Measurements from ENCODE around the gene HABP2.

The HABP2 gene

DNA sequence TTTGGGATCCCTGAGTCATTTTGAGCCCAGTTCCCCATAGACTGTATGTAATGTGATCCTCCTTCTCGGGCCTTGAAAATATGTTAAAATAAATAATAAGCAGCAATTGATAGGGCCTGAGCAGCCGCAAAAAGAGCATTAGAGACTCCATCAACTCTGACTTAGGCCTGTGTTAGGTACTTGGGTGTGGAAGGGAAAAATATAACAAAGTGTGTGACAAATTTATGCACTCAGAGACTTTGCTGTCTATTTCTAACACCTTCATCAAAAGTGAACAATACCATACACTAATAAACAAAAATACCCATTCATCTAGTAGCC, 31.4 kb upstream of the HABP2 start:
- DNase-seq, result no peak
- Mint-ChIP-seq H3K4me3 (no peak overlapping the region), H3K27me3 (peaks cover 10% of the 10 kb centered on the region), H3K36me3 (ENCODE audit: low read depth) (no peaks in the 10 kb centered on the region), H3K4me1 (ENCODE audit: low read depth) (no peaks in the 10 kb centered on the region), H3K27ac (no peak overlapping the region), H3K9me3 (no peaks in the 10 kb centered on the region)

DNA sequence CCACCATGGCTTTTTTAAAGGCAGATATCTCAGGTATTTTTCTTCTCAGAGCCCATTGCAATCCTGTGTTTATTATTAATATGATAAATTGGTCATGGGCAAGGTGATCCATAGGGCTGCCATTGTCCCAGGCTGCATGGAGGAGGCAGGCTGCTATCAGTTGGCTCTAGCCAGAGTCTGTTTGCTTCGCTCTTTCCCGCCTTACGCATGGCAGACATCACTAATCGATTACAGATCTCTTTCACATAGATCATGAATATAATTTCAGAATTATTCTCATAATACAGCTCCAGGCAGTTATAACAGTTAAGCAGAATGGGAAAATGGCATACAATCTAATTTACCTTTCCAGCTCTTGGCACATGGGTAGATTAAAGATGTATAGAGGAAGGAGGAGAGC, 30.4 kb upstream of the HABP2 start:
- no peak overlapping the region for H3K27ac Mint-ChIP-seq
- no peak for DNase-seq
- H3K4me3 Mint-ChIP-seq, result no peak overlapping the region
- no peaks in the 10 kb centered on the region for H3K4me1 Mint-ChIP-seq (ENCODE audit: low read depth)
- no peaks in the 10 kb centered on the region for H3K9me3 Mint-ChIP-seq
- H3K36me3 Mint-ChIP-seq (ENCODE audit: low read depth), result no peaks in the 10 kb centered on the region
- peaks cover 10% of the 10 kb centered on the region for H3K27me3 Mint-ChIP-seq

DNA sequence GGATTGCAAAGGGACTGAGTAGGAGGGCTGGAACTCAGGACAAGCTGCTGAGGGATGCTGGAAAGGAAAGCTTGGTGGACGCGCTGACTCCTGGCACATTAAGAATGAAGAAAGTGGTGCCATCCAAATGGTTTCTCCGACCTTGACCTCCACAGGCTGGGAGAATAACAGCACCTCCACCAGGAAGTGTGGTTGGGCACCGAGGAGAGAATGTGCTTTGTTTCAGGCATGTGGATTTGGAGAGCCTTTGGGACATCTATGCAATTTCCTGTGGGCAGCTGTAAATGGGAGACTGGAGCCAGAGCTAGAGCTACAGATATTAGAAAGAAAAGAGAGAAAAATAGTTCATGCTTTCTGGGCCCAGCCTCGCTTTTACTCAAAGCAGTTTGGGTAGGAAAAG, 29.8 kb upstream of the HABP2 start:
- Mint-ChIP-seq H3K4me3 (no peak overlapping the region), H3K36me3 (ENCODE audit: low read depth) (no peaks in the 10 kb centered on the region), H3K4me1 (ENCODE audit: low read depth) (no peaks in the 10 kb centered on the region), H3K27ac (no peak overlapping the region), H3K9me3 (no peaks in the 10 kb centered on the region), H3K27me3 (peaks cover 10% of the 10 kb centered on the region)
- DNase-seq, result no peak

DNA sequence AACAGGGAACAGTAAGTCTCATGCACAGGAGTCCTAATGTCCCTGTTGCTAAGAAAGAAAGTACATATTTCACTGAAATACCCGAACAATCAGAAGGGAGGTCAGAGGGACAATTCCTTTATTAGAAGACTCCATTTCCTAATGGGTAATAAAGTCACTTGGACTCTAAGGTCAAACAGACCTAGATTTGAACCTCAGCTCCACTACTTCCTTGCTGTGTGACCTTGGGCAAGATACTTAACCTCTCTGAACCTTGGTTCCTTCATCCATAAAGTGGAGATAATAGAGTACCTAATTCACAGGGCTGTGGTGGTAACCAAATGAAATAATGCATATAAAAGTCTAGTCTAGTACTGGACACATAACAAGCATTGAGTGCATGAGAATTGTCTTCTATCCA, 29.2 kb upstream of the HABP2 start:
- Mint-ChIP-seq H3K27me3 (peaks cover 10% of the 10 kb centered on the region), H3K4me3 (no peak overlapping the region), H3K27ac (no peak overlapping the region), H3K36me3 (ENCODE audit: low read depth) (no peaks in the 10 kb centered on the region), H3K9me3 (no peaks in the 10 kb centered on the region), H3K4me1 (ENCODE audit: low read depth) (no peaks in the 10 kb centered on the region)
- no peak for DNase-seq

DNA sequence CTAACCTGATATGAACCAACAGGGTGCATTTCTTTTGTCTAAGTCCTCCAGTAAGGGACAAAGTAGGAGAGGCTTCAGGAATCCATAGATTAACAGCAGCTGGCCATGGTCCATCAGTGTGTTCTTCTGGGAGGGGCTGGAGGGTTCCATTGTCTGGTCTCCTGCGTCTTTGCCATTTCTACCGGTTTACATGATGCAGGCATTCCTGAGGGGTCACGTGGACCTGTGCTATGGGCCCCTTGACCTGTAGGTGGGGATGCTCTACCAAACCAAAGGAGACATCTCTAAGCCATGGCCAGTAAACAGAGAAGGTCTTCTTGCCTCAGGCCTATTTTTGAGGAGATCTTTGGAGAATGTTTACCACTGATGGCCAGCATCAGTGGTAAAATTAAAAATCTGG, 28.7 kb upstream of the HABP2 start:
- Mint-ChIP-seq H3K36me3 (ENCODE audit: low read depth) (no peaks in the 10 kb centered on the region), H3K4me3 (no peak overlapping the region), H3K27me3 (peaks cover 8% of the 10 kb centered on the region), H3K4me1 (ENCODE audit: low read depth) (no peaks in the 10 kb centered on the region), H3K9me3 (no peaks in the 10 kb centered on the region), H3K27ac (no peak overlapping the region)
- no peak for DNase-seq

DNA sequence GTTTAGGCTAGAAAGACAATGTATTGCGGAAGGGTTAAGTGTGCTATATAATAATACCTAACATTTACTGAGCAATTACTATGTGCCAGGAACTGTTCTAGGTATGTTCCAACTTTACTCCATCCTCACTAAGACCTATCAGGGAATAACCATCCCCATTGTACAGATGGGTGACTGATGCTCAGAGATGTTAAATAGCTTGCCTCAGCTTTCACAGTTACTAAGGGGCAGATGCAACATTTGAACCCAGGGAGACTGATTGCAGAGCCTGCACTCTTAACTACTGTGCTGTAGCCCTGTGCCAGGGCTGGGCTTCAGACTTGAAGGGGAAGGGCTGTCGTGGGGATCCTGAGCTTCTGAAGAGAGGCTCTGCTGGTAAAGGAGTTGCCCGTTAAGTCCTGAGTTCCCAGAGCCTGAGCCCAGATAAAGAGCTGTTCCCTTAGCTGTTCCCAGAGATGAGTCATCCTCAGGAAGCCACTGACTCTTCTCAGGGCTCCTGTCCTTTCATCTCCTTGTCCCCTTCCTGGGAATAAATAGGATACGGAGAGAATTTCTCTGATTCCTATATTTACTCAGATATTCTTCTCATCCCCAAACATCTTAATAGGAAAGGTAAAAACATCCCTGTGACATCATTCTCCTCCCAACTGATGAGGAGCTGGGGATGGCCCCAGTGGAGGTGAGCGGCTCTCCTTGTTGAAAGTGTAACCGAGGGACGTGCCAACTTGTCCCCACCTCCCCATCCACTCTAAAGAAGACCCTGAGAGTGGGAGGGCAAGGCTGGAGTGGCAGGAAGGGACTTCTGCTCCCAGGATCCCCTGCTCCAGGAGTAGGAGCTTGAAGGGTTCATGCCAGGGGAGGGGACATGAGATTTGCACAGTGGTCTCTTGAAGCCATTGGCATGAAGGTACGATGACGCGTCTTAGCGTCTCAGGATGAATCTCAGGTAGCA, 28.0 kb upstream of the HABP2 start:
- Mint-ChIP-seq H3K4me1 (ENCODE audit: low read depth) (no peaks in the 10 kb centered on the region), H3K27ac (no peak overlapping the region), H3K4me3 (no peak overlapping the region), H3K27me3 (peaks cover 12% of the 10 kb centered on the region), H3K36me3 (ENCODE audit: low read depth) (no peaks in the 10 kb centered on the region), H3K9me3 (no peaks in the 10 kb centered on the region)
- no peak for DNase-seq

DNA sequence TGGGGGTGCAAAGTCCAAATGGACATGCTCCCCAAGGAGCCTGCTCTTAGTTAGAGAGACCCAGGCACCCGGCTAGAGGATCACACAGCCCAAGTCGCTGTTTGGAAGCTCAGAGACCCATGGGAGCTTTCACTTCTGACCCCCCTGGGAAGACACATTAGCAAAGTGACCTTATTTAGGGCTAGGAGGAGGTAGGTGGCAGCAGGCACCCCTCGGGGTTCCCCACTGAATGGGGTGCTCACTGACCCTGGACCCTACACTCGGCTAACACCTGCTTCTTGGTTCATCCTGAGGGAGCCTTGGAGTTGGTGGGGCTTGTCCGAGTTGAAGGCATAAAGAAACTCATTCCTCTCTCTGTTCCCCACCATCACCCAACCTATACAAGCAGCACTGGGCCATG, 27.1 kb upstream of the HABP2 start:
- no peaks in the 10 kb centered on the region for H3K9me3 Mint-ChIP-seq
- H3K4me3 Mint-ChIP-seq, result no peak overlapping the region
- peaks cover 12% of the 10 kb centered on the region for H3K27me3 Mint-ChIP-seq
- DNase-seq, result no peak
- no peaks in the 10 kb centered on the region for H3K36me3 Mint-ChIP-seq (ENCODE audit: low read depth)
- no peak overlapping the region for H3K27ac Mint-ChIP-seq
- no peaks in the 10 kb centered on the region for H3K4me1 Mint-ChIP-seq (ENCODE audit: low read depth)

DNA sequence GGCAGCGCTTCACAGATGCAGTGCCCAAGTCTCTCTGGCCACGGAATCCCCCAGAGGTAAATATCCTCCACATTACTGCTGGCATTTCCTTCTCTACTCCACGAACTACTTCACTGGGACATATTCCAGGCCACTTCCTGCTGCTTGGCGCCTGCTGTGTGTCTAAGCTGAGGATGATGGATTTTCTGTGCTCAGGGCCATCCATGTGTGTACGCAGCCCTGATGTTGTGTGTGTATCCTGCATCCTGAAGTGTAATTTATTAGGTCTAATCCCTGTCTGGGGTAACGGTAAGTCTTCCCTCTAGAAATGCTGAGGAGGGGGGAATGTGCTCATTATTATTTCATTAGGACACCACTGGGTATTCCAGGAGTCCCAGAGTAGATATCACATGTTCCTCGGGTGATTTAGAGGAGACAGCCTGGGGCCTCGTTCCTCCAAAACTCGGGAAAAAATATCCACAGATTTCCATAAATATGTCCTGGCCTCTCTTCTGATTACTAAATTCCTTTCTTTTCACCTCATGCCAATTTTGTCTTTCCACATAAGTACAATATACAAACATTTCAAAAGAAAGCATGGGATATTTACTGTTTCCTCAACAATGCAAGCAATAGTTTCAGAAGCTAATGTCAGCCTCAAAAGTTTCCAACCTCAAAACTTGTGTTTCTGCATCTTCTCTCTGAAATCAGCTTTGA, 25.5 kb upstream of the HABP2 start:
- H3K27me3 Mint-ChIP-seq, result peaks cover 8% of the 10 kb centered on the region
- H3K36me3 Mint-ChIP-seq (ENCODE audit: low read depth), result no peaks in the 10 kb centered on the region
- no peaks in the 10 kb centered on the region for H3K4me1 Mint-ChIP-seq (ENCODE audit: low read depth)

DNA sequence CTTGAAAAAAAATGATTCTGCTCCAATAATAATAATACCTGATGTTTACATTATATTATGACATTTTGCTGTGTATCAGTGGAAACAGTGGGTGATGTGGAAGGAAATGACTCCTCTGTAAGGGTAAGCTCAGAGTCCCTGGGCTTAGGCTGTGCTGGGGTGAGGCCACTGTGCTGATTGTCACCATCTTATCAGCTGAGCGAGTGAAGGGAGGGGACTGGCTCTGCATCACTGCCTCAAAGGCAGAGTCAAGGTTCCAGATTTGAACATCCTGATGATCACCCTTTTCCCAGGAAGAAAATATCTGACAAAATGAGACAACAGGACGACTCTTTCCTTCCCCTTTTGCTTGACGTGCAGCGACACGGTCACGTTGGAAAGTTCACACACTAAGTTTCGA, 24.0 kb upstream of the HABP2 start:
- Mint-ChIP-seq H3K27me3 (peaks cover 8% of the 10 kb centered on the region), H3K36me3 (ENCODE audit: low read depth) (no peaks in the 10 kb centered on the region), H3K4me3 (no peak overlapping the region), H3K4me1 (ENCODE audit: low read depth) (no peaks in the 10 kb centered on the region), H3K27ac (no peak overlapping the region), H3K9me3 (no peaks in the 10 kb centered on the region)
- DNase-seq, result no peak

More for the DNA sequence above, 25.5 kb upstream of the HABP2 start:
- Mint-ChIP-seq H3K4me3 (no peak overlapping the region), H3K27ac (no peak overlapping the region), H3K9me3 (no peaks in the 10 kb centered on the region)
- no peak for DNase-seq

DNA sequence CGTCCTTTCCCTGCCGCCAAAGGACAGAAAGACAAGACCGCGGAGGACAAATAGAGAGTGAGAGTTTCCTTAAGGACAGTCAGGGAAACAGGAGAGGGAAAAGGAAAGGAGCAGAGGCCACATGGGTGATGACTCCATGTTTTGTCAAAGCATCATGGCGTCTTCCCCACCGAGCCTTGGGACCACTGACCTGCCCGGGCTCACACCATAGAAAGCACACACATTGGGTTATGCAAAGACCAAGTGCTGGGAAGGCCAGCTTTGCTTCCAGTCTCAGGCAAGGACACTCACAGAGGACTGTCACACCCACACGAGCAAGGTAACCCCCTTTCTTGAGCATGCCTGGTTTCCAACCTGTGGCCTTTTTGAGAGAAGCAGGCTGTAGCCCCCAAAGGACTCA, 23.3 kb upstream of the HABP2 start:
- H3K4me3 Mint-ChIP-seq, result no peak overlapping the region
- H3K9me3 Mint-ChIP-seq, result no peaks in the 10 kb centered on the region
- peaks cover 13% of the 10 kb centered on the region for H3K27me3 Mint-ChIP-seq
- no peak overlapping the region for H3K27ac Mint-ChIP-seq
- H3K4me1 Mint-ChIP-seq (ENCODE audit: low read depth), result no peaks in the 10 kb centered on the region
- no peak for DNase-seq
- no peaks in the 10 kb centered on the region for H3K36me3 Mint-ChIP-seq (ENCODE audit: low read depth)

DNA sequence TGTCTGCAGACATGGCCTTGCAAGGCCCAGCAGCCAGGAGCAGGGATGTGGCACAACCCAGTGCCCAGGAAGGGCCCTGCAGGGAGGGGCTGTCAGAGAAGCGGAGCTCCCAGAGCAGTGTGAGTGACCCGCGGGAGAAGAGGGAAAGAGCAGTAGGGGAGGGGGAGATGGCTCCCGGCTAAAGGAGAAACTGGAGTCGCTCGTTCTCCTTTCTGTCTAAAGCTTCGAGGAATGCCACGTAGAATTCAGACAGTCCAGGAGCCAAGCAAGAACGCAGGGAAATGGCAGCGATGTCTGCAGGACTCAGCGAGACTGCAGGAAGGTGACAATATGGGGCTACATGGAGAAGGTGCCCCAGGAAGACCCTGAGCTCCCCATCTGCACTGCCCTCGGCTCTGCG, 22.4 kb upstream of the HABP2 start:
- H3K4me1 Mint-ChIP-seq (ENCODE audit: low read depth), result no peaks in the 10 kb centered on the region
- H3K9me3 Mint-ChIP-seq, result no peaks in the 10 kb centered on the region
- no peak overlapping the region for H3K27ac Mint-ChIP-seq
- H3K4me3 Mint-ChIP-seq, result no peak overlapping the region
- peaks cover 20% of the 10 kb centered on the region for H3K27me3 Mint-ChIP-seq
- no peak for DNase-seq
- H3K36me3 Mint-ChIP-seq (ENCODE audit: low read depth), result no peaks in the 10 kb centered on the region

DNA sequence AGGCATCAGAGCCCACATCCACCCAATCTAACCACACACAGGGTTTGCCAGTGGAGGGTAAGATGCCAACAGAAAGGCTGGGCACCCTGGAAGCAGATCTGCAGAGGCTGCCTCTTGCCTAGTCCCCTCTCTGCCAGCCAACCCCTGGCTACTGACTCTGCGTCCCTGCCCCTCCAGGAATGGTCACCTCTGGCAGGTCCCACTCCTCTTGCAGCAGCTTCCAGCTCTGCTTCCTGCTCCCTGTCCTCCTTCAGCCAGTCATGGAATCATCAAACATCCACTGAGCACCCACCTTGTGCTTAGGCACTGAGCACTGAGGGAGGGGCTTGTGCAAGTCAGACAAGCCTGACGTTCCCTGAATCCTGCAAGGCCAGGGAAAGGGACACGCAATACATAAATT, 20.1 kb upstream of the HABP2 start:
- Mint-ChIP-seq H3K27ac (no peak overlapping the region), H3K4me1 (ENCODE audit: low read depth) (no peaks in the 10 kb centered on the region), H3K36me3 (ENCODE audit: low read depth) (no peaks in the 10 kb centered on the region), H3K9me3 (no peaks in the 10 kb centered on the region), H3K27me3 (peaks cover 24% of the 10 kb centered on the region), H3K4me3 (no peak overlapping the region)
- DNase-seq, result no peak

DNA sequence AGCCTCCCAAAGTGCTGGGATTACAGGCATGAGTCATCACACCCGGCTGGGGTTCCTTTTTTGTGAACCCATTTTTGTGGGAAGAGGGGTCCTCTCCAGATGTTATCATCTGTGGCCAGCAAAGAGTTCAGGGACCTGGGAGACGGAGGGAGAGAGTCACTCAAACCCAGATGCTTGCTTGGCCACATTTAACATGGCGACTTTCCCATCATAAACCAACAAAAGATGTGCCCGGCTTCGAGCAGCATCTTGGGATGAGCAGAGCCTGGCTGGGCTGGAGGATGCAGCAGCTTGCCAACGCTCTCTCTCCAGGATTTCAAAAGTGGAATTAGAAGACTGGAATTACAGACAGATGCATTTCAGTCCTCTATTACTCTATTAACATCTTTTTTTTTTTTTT, 19.1 kb upstream of the HABP2 start:
- no peak overlapping the region for H3K4me3 Mint-ChIP-seq
- H3K27me3 Mint-ChIP-seq, result peaks cover 24% of the 10 kb centered on the region
- DNase-seq, result no peak
- no peaks in the 10 kb centered on the region for H3K36me3 Mint-ChIP-seq (ENCODE audit: low read depth)
- no peaks in the 10 kb centered on the region for H3K9me3 Mint-ChIP-seq
- H3K27ac Mint-ChIP-seq, result no peak overlapping the region
- H3K4me1 Mint-ChIP-seq (ENCODE audit: low read depth), result no peaks in the 10 kb centered on the region

DNA sequence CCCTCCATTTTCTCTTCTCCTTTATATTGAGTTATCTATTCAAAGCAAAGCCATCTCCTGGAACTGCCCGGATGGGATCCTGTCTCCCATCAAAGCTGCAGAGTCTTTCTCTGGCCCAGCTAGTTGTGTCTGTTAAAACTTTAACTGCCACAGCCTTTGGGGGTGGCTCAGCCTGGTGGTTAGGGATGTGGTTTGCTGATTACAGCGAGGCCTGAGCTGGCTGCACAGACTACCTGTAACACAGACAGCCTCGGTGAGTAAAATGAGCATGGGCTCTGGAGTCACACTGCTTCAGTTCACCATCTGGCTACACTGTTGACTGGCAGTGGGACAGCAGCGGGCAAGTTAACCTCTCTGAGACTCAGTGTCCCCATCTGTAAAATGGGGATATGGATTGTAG, 18.4 kb upstream of the HABP2 start:
- no peaks in the 10 kb centered on the region for H3K9me3 Mint-ChIP-seq
- peaks cover 21% of the 10 kb centered on the region for H3K27me3 Mint-ChIP-seq
- no peaks in the 10 kb centered on the region for H3K4me1 Mint-ChIP-seq (ENCODE audit: low read depth)
- no peak for DNase-seq
- no peak overlapping the region for H3K4me3 Mint-ChIP-seq
- H3K36me3 Mint-ChIP-seq (ENCODE audit: low read depth), result no peaks in the 10 kb centered on the region
- no peak overlapping the region for H3K27ac Mint-ChIP-seq

DNA sequence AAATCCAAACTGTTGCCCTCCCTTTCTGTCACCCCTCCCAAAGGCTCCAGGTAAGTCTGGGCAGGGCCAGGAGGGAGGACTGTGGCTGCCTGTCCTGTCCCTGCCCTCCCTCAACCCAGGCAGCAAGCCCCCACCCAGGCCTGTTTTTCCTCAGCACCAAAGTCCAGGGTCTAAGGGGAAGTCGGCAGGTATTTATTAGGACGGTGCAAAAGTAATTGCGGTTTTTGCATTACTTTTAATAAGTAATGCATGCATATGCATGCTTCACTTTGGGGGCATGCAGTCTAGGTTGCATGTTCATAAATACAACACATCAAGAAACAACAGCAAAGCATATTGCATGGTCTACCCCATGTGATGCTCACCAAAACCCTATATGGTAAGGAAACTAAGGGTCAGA, 15.2 kb upstream of the HABP2 start:
- no peak overlapping the region for H3K27ac Mint-ChIP-seq
- DNase-seq, result no peak
- H3K36me3 Mint-ChIP-seq (ENCODE audit: low read depth), result no peaks in the 10 kb centered on the region
- H3K4me3 Mint-ChIP-seq, result no peak overlapping the region
- H3K4me1 Mint-ChIP-seq (ENCODE audit: low read depth), result no peaks in the 10 kb centered on the region
- H3K9me3 Mint-ChIP-seq, result no peaks in the 10 kb centered on the region
- peaks cover 20% of the 10 kb centered on the region for H3K27me3 Mint-ChIP-seq
